HEK293 (cell line): ENCODE results near the gene IGFBP7.

Source experiments
- CTCF ChIA-PET: fragments of 350-600 bp; formaldehyde crosslinking; extraction: SDS; loops from one replicate; lab custom pipeline; 2021; ENCODE audit warnings: antibody characterized with exemption; lab: Yijun Ruan, JAX
- POLR2A ChIA-PET: fragments of 300-600 bp; formaldehyde crosslinking; extraction: SDS; loops from one replicate; lab custom pipeline; 2020; ENCODE audit warnings: antibody characterized with exemption, inconsistent platforms; lab: Yijun Ruan, JAX
- H3K27ac ChIP-seq: fragments of 200-500 bp; sonication (Bioruptor generic); 2 replicates; pipeline ENCODE4 v1.5.1; 2014; ENCODE audit warnings: low read depth, low read length, control low read depth, inconsistent platforms; ENCODE audit errors: extremely low read depth
- H3K36me3 ChIP-seq, 2 experiments: fragments of 200-500 bp in 1 of 2; sonication (Bioruptor generic) in 1 of 2; 1 replicate in 1 of 2; 2 replicates in 1 of 2; pipeline ENCODE4 v1.5.1; 2014 to 2017; ENCODE audit warnings: inconsistent platforms in 2 of 2, low read length in 2 of 2; ENCODE audit not compliant: control insufficient read depth in 2 of 2, insufficient read depth in 1 of 2
- H3K4me1 ChIP-seq: fragments of 200-500 bp; sonication (Bioruptor generic); 2 replicates; pipeline ENCODE4 v1.5.1; 2014; ENCODE audit warnings: mild to moderate bottlenecking, low read length, inconsistent platforms; ENCODE audit not compliant: control insufficient read depth, insufficient read depth
- H3K4me3 ChIP-seq: 2 replicates; pipeline ENCODE4 v1.5.1; 2011; ENCODE audit warnings: low read depth, mild to moderate bottlenecking, control low read depth, low read length, moderate library complexity
- H3K9me3 ChIP-seq: fragments of 200-500 bp; sonication (Bioruptor generic); 2 replicates; pipeline ENCODE4 v1.5.1; 2014; ENCODE audit warnings: low read depth, low read length, inconsistent platforms; ENCODE audit not compliant: control insufficient read depth, insufficient read depth
- HIC1 ChIP-seq: fragments of 450-650 bp; formaldehyde crosslinking; IDR thresholded peaks from 2 replicates; pipeline ENCODE4 v1.5.1; 2016; ENCODE audit warnings: missing biosample characterization, missing genetic modification characterization
- KLF7 ChIP-seq: fragments of 450-650 bp; formaldehyde crosslinking; IDR thresholded peaks from 2 replicates; pipeline ENCODE4 v1.5.1; 2016; ENCODE audit warnings: missing biosample characterization, missing genetic modification characterization, borderline replicate concordance
- SP7 ChIP-seq: fragments of 450-650 bp; formaldehyde crosslinking; IDR thresholded peaks from 2 replicates; pipeline ENCODE4 v1.5.1; 2016; ENCODE audit warnings: missing biosample characterization, missing genetic modification characterization
- TCF7L2 ChIP-seq: IDR thresholded peaks from 2 replicates; pipeline ENCODE4 v1.6.1; 2011; ENCODE audit warnings: low read depth, mild to moderate bottlenecking, inconsistent platforms, low read length, moderate library complexity, borderline replicate concordance
- ZBTB10 ChIP-seq: fragments of 450-650 bp; formaldehyde crosslinking; IDR thresholded peaks from 2 replicates; pipeline ENCODE4 v1.5.1; 2016; ENCODE audit warnings: missing biosample characterization, missing genetic modification characterization
- ZBTB7A ChIP-seq: fragments of 450-650 bp; formaldehyde crosslinking; IDR thresholded peaks from 2 replicates; pipeline ENCODE4 v1.5.1; 2016; ENCODE audit warnings: low read depth, missing biosample characterization, missing genetic modification characterization
- ZFP69B ChIP-seq: fragments of 450-650 bp; formaldehyde crosslinking; IDR thresholded peaks from 2 replicates; pipeline ENCODE4 v1.5.1; 2016; ENCODE audit warnings: missing biosample characterization, missing genetic modification characterization
- ZNF157 ChIP-seq: fragments of 450-650 bp; formaldehyde crosslinking; IDR thresholded peaks from 2 replicates; pipeline ENCODE4 v1.5.1; 2016; ENCODE audit warnings: missing biosample characterization, missing genetic modification characterization
- ZNF175 ChIP-seq: fragments of 450-650 bp; formaldehyde crosslinking; IDR thresholded peaks from 2 replicates; pipeline ENCODE4 v1.5.1; 2016; ENCODE audit warnings: missing biosample characterization, missing genetic modification characterization
- ZNF302 ChIP-seq: fragments of 450-650 bp; formaldehyde crosslinking; IDR thresholded peaks from 2 replicates; pipeline ENCODE4 v1.5.1; 2016; ENCODE audit warnings: missing biosample characterization, missing genetic modification characterization, low read depth
- ZNF404 ChIP-seq: fragments of 450-650 bp; formaldehyde crosslinking; IDR thresholded peaks from 2 replicates; pipeline ENCODE4 v1.5.1; 2017; ENCODE audit warnings: missing biosample characterization, missing genetic modification characterization
- ZNF423 ChIP-seq: fragments of 450-650 bp; formaldehyde crosslinking; IDR thresholded peaks from 2 replicates; pipeline ENCODE4 v1.5.1; 2016; ENCODE audit warnings: missing biosample characterization, missing genetic modification characterization
- ZNF560 ChIP-seq: fragments of 450-650 bp; formaldehyde crosslinking; IDR thresholded peaks from 2 replicates; pipeline ENCODE4 v1.5.1; 2017; ENCODE audit warnings: missing biosample characterization, missing genetic modification characterization, borderline replicate concordance
- ZNF571 ChIP-seq: fragments of 450-650 bp; formaldehyde crosslinking; IDR thresholded peaks from 2 replicates; pipeline ENCODE4 v1.5.0; 2017; ENCODE audit warnings: missing biosample characterization, missing genetic modification characterization
- ZNF580 ChIP-seq: fragments of 450-650 bp; formaldehyde crosslinking; IDR thresholded peaks from 2 replicates; pipeline ENCODE4 v1.5.1; 2016; ENCODE audit warnings: missing biosample characterization, missing genetic modification characterization
- ZNF747 ChIP-seq: fragments of 450-650 bp; formaldehyde crosslinking; IDR thresholded peaks from 2 replicates; pipeline ENCODE4 v1.5.1; 2016; ENCODE audit warnings: missing biosample characterization, missing genetic modification characterization
- ZNF792 ChIP-seq: fragments of 450-650 bp; formaldehyde crosslinking; IDR thresholded peaks from 2 replicates; pipeline ENCODE4 v1.5.1; 2016; ENCODE audit warnings: missing biosample characterization, missing genetic modification characterization
- ZNF830 ChIP-seq: fragments of 450-650 bp; IDR thresholded peaks from 2 replicates; pipeline ENCODE4 v1.5.0; 2018; ENCODE audit warnings: missing biosample characterization, missing genetic modification characterization, low read depth, mild to moderate bottlenecking, moderate library complexity
- ZNF837 ChIP-seq: fragments of 450-650 bp; formaldehyde crosslinking; IDR thresholded peaks from 2 replicates; pipeline ENCODE4 v1.5.1; 2016; ENCODE audit warnings: missing biosample characterization, missing genetic modification characterization

The IGFBP7 gene

GRCh38 chr4:57091657-57092162, 18.5 kb downstream of the IGFBP7 start:
- H3K4me1 ChIP-seq: no peaks in the 10 kb centered on the region
- ChIA-PET POLR2A (interaction anchor here (0.8 kb wide), 1 partner anchor 13 kb away, joined by 3 read pairs; no protein-coding TSS in a partner anchor), CTCF (interaction anchor here (0.7 to 1.1 kb wide), 2 partner anchors 15 kb away, joined by 3 read pairs; no protein-coding TSS in a partner anchor)
- no peaks in the 10 kb centered on the region for H3K36me3 ChIP-seq
- TF ChIP-seq ZBTB7A (tag by site-specific recombination): no peak
- TF ChIP-seq ZNF560 (tag by site-specific recombination): no peak
- TF ChIP-seq ZNF423: no peak
- no peak for TF ChIP-seq SP7 (tag by site-specific recombination)
- TF ChIP-seq ZNF571 (tag by site-specific recombination): no peak
- no peak for TF ChIP-seq ZNF157 (tag by site-specific recombination)
- no peak for TF ChIP-seq ZFP69B (tag by site-specific recombination)
- TF ChIP-seq ZNF580 (tag by site-specific recombination): no peak
- no peak for TF ChIP-seq ZNF404 (tag by site-specific recombination)
- no peak for TF ChIP-seq ZNF747 (tag by site-specific recombination)
- TF ChIP-seq TCF7L2: no peak
- no peak overlapping the region for H3K4me3 ChIP-seq
- no peak overlapping the region for H3K27ac ChIP-seq
- no peaks in the 10 kb centered on the region for H3K9me3 ChIP-seq

- ChIA-PET CTCF (no interaction called here), POLR2A (interaction anchor here (0.7 kb wide), 1 partner anchor 14 kb away, joined by 3 read pairs; no protein-coding TSS in a partner anchor)
- TF ChIP-seq ZNF792 (tag by site-specific recombination) (no peak), KLF7 (tag by site-specific recombination) (no peak), HIC1 (no peak), ZNF830 (tag by site-specific recombination) (no peak), ZNF837 (no peak), ZNF302 (tag by site-specific recombination) (no peak), ZNF175 (tag by site-specific recombination) (no peak), ZBTB10 (tag by site-specific recombination) (no peak)
- no peak overlapping the region for H3K27ac ChIP-seq
- no peaks in the 10 kb centered on the region for H3K9me3 ChIP-seq
- no peaks in the 10 kb centered on the region for H3K36me3 ChIP-seq
- H3K4me1 ChIP-seq: no peaks in the 10 kb centered on the region
- H3K4me3 ChIP-seq: no peak overlapping the region
These were observed 20.1 kb downstream of the IGFBP7 start for GRCh38 chr4:57090079-57090478.
